Astrocyte (in vitro differentiated cells and primary cell): Measurements from ENCODE around the gene TRIM44. TPM values are rescaled to one million over a fixed set of nuclear protein-coding genes. Genes with fewer than 3 reads are reported as not detected.
A peak's percentile ranks its signal among the peaks of the same experiment; 100 is the strongest.

Experiments used
- DNase-seq: peaks from one replicate; pipeline ENCODE4 v3.0.0-alpha.2; 2010; ENCODE audit warnings: low read depth
- FAIRE-seq: peaks from 2 replicates; lab custom pipeline; 2011; peaks lifted over from hg19 to GRCh38; lab: Jason Lieb, UNC
- H2AFZ ChIP-seq: 2 replicates; pipeline ENCODE4 v1.6.0; 2012; ENCODE audit warnings: low read depth, low read length, inconsistent platforms
- H3K27ac ChIP-seq: 2 replicates; pipeline ENCODE4 v1.5.1; 2011; ENCODE audit warnings: low read depth, low read length, inconsistent platforms
- H3K27me3 ChIP-seq: 2 replicates; pipeline ENCODE4 v1.6.0; 2011; ENCODE audit warnings: low read length, inconsistent platforms; ENCODE audit not compliant: insufficient read depth
- H3K36me3 ChIP-seq: 2 replicates; pipeline ENCODE4 v1.5.1; 2011; ENCODE audit warnings: low read length, inconsistent platforms; ENCODE audit not compliant: insufficient read depth
- H3K4me1 ChIP-seq: 2 replicates; pipeline ENCODE4 v1.5.1; 2011; ENCODE audit warnings: low read length, inconsistent platforms; ENCODE audit not compliant: insufficient read depth
- H3K4me2 ChIP-seq: 2 replicates; pipeline ENCODE4 v1.6.0; 2012; ENCODE audit warnings: low read length, inconsistent platforms
- H3K4me3 ChIP-seq: 2 replicates; pipeline ENCODE4 v1.5.1; 2011; ENCODE audit warnings: low read depth, mild to moderate bottlenecking, low read length, inconsistent platforms; ENCODE audit not compliant: insufficient read depth
- H3K79me2 ChIP-seq: 2 replicates; pipeline ENCODE4 v1.6.0; 2012; ENCODE audit warnings: mild to moderate bottlenecking, low read length, inconsistent platforms; ENCODE audit not compliant: insufficient read depth
- H3K9ac ChIP-seq: 2 replicates; pipeline ENCODE4 v1.6.0; 2012; ENCODE audit warnings: mild to moderate bottlenecking, low read length, inconsistent platforms
- H3K9me3 ChIP-seq: 2 replicates; pipeline ENCODE4 v1.5.1; 2012; ENCODE audit warnings: low read depth, mild to moderate bottlenecking, low read length, inconsistent platforms; ENCODE audit not compliant: insufficient read depth
- H4K20me1 ChIP-seq: 2 replicates; pipeline ENCODE4 v1.6.0; 2012; ENCODE audit warnings: low read length, inconsistent platforms; ENCODE audit not compliant: insufficient read depth
- H3K27ac Mint-ChIP-seq: one replicate; pipeline ENCODE4 v1.8.0; 2021; ENCODE audit warnings: mild to moderate bottlenecking, mixed read lengths; ENCODE audit not compliant: unreplicated experiment
- H3K27me3 Mint-ChIP-seq: one replicate; pipeline ENCODE4 v1.8.0; 2021; ENCODE audit warnings: low read depth, mixed read lengths; ENCODE audit not compliant: unreplicated experiment
- H3K36me3 Mint-ChIP-seq: one replicate; pipeline ENCODE4 v1.8.0; 2021; ENCODE audit warnings: low read depth, mixed read lengths; ENCODE audit not compliant: unreplicated experiment
- H3K4me1 Mint-ChIP-seq: one replicate; pipeline ENCODE4 v1.8.0; 2021; ENCODE audit warnings: low read depth, mixed read lengths; ENCODE audit not compliant: unreplicated experiment
- H3K4me3 Mint-ChIP-seq: one replicate; pipeline ENCODE4 v1.8.0; 2021; ENCODE audit warnings: mild to moderate bottlenecking, moderate library complexity, mixed read lengths; ENCODE audit not compliant: unreplicated experiment
- H3K9me3 Mint-ChIP-seq: one replicate; pipeline ENCODE4 v1.8.0; 2021; ENCODE audit warnings: mild to moderate bottlenecking, mixed read lengths; ENCODE audit not compliant: unreplicated experiment
- EZH2 ChIP-seq: IDR thresholded peaks from 2 replicates; pipeline ENCODE4 v1.6.1; 2012; ENCODE audit warnings: mild to moderate bottlenecking, low read length, inconsistent platforms; ENCODE audit not compliant: insufficient read depth
- total RNA-seq: library from RNA; stranded (reverse); gene quantifications from 2 replicates; pipeline ENCODE4 v1.2.1, GENCODE V29; 2021
- TF ChIP-seq, protein P1 (sequence below): IDR thresholded peaks from 2 replicates; pipeline ENCODE4 v1.5.1; 2011; ENCODE audit warnings: low read depth, mild to moderate bottlenecking, inconsistent platforms, low read length, moderate library complexity; ENCODE audit not compliant: insufficient read depth

The TRIM44 gene
- total RNA-seq, 1 donor from 2014 or later = 61.0 TPM

DNA sequence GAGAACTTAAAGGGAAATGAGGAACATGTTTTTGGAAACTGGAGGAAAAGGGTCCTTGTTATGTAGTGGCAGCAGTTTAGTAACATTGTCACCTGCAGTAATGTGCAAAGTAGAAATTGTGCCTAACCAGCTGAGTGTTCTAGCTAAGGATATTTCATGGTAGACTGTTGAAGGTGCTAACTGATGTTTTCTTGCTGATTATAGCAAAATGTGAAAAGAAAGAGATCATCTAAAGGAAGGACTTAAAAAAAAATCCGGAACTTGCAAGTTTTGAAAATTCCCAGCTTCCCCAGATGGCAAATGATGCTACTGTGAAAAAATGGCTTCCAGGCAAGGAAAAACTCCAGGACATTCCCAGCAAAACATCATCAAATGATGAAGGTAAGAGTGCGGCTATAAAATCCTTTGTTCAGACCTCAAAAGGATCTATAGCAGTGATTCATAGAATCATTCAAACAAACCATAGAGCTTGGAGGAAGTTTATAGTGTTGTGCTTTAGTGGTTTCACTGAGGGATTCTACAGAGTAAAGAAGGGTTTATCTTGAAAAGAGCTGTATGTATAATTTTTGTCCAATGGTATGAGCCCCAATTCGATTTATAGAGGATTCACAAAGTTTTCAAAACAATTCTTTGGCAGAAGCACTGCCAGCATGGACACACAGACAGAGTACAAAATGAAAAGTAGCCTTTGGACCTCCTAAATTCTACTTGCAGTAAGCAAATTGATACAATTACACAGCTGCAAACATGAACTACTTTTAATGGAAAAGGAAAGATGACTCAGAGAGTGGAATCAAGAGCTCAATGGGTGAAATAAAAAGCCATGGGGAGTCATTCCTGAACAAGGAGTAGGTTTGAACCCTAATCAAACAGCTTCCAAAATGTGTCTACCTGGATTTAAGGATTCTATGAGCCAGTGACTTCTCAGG lies 4.3 kb upstream of the TRIM44 start:
- Histone ChIP-seq H3K4me1 (peaks cover 10% of the 10 kb centered on the region), H4K20me1 (no peaks in the 10 kb centered on the region), H3K4me2 (no peak overlapping the region), H2AFZ (no peak overlapping the region), H3K27me3 (no peaks in the 10 kb centered on the region), H3K4me3 (no peak overlapping the region), H3K79me2 (peaks cover 6% of the 10 kb centered on the region), H3K9me3 (peaks cover 3% of the 10 kb centered on the region), H3K9ac (no peak overlapping the region), H3K27ac (no peak overlapping the region), H3K36me3 (no peaks in the 10 kb centered on the region)
- Mint-ChIP-seq H3K27me3 (no peaks in the 10 kb centered on the region), H3K27ac (no peak overlapping the region), H3K4me1 (peaks cover 10% of the 10 kb centered on the region), H3K9me3 (peaks cover 8% of the 10 kb centered on the region), H3K4me3 (no peak overlapping the region), H3K36me3 (no peaks in the 10 kb centered on the region)
- FAIRE-seq = no peak
- DNase-seq = no peak
- no peak for TF ChIP-seq EZH2
- TF ChIP-seq, protein P1, sequence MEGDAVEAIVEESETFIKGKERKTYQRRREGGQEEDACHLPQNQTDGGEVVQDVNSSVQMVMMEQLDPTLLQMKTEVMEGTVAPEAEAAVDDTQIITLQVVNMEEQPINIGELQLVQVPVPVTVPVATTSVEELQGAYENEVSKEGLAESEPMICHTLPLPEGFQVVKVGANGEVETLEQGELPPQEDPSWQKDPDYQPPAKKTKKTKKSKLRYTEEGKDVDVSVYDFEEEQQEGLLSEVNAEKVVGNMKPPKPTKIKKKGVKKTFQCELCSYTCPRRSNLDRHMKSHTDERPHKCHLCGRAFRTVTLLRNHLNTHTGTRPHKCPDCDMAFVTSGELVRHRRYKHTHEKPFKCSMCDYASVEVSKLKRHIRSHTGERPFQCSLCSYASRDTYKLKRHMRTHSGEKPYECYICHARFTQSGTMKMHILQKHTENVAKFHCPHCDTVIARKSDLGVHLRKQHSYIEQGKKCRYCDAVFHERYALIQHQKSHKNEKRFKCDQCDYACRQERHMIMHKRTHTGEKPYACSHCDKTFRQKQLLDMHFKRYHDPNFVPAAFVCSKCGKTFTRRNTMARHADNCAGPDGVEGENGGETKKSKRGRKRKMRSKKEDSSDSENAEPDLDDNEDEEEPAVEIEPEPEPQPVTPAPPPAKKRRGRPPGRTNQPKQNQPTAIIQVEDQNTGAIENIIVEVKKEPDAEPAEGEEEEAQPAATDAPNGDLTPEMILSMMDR = no peak

DNA sequence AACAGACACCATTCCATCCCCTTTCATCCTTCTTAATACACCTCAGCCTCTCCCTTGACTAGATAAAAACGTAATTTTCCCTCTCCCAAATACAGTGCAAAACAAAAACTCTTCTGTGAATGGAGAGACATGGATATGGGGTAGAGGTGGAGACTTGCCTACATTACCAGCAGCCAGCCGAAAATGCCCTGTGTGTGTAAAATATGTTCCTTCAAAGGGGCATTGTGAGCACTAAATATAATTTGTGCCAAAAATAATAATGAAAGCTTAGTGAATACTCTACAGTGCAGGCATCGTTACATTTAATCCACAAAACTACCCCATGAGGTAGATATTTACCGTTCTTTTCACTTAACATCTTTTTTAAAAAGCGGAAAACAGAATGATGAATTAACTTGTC lies 1.0 kb upstream of the TRIM44 start:
- no peak for DNase-seq
- H2AFZ ChIP-seq = peak overlapping the region; percentile 22
- TF ChIP-seq EZH2 = no peak
- TF ChIP-seq, protein P1 = no peak
- peaks cover 23% of the 10 kb centered on the region for H3K4me1 Mint-ChIP-seq
- H3K79me2 ChIP-seq = peaks cover 38% of the 10 kb centered on the region
- peaks cover 12% of the 10 kb centered on the region for H3K36me3 Mint-ChIP-seq
- H3K36me3 ChIP-seq = no peaks in the 10 kb centered on the region
- peak overlapping the region; percentile 88 for H3K4me3 Mint-ChIP-seq
- peaks cover 24% of the 10 kb centered on the region for H3K9me3 Mint-ChIP-seq
- no peak overlapping the region for H3K27ac ChIP-seq
- no peaks in the 10 kb centered on the region for H3K27me3 ChIP-seq
- H3K27ac Mint-ChIP-seq = no peak overlapping the region
- no peak for FAIRE-seq
- H3K27me3 Mint-ChIP-seq = no peaks in the 10 kb centered on the region
- peaks cover 20% of the 10 kb centered on the region for H3K4me1 ChIP-seq
- peaks cover 11% of the 10 kb centered on the region for H3K9me3 ChIP-seq
- no peaks in the 10 kb centered on the region for H4K20me1 ChIP-seq
- H3K4me3 ChIP-seq = peak overlapping the region; percentile 78
- H3K4me2 ChIP-seq = peak overlapping the region; percentile 96
- H3K9ac ChIP-seq = peak overlapping the region; percentile 86
